ENCODE measurements around the gene HSPA9. TPM values are rescaled to one million over a fixed set of nuclear protein-coding genes. Genes with fewer than 3 reads are reported as not detected.

HSPA9 gene
- total and polyA plus RNA-seq, 2 of the 8 experiments (the other 6 are each of a cell fraction or from before 2014, with no cell fraction given), result 191 to 395 TPM

GRCh38 chr5:138604176-138604785, 29.1 kb upstream of the HSPA9 start:
- H2BK15ac ChIP-seq (ENCODE audit: low read length), result no peak overlapping the region
- H2AFZ ChIP-seq (ENCODE audit: low read length), result no peak overlapping the region
- H4K5ac ChIP-seq (ENCODE audit: insufficient read length, low read depth, low read length), result no peak overlapping the region
- H2BK12ac ChIP-seq (ENCODE audit: low read depth, low read length), result no peak overlapping the region
- H3K36me3 ChIP-seq (ENCODE audit: control insufficient read depth in 2 of 4, insufficient read depth in 4 of 4, low read length in 3 of 4), result no peaks in the 10 kb centered on the region
- no peak overlapping the region for H4K8ac ChIP-seq (ENCODE audit: extremely low read depth, insufficient read depth, low read length)
- H2BK120ac ChIP-seq (replicated peaks; ENCODE audit: low read depth, low read length), result no peak overlapping the region
- ChIA-PET POLR2A (ENCODE audit: partially characterized antibody) (interaction anchor here (2.4 kb wide), 1 partner anchor 28 kb away, joined by 9 read pairs; the partner anchor contains the start of gene HSPA9), CTCF (ENCODE audit: partially characterized antibody) (interaction anchor here (0.6 to 5.6 kb wide), 6 partner anchors 9 to 103 kb away, joined by 3 to 60 read pairs (median 12); no protein-coding TSS in a partner anchor)
- no peak overlapping the region for H3K4me2 ChIP-seq (ENCODE audit: insufficient read depth in 1 of 2, low read depth in 2 of 2, low read length in 2 of 2)
- no peak overlapping the region for H2BK5ac ChIP-seq (ENCODE audit: low read depth, low read length)
- H3K18ac ChIP-seq (ENCODE audit: extremely low read depth, low read length), result no peak overlapping the region
- no peaks in the 10 kb centered on the region for H3K79me2 ChIP-seq (ENCODE audit: control insufficient read depth in 1 of 2, insufficient read depth in 2 of 2, low read length in 2 of 2)
- H2AK5ac ChIP-seq (ENCODE audit: low read depth, low read length), result no peak overlapping the region
- 93% methylated on average over 10 of the region's 10 CpGs; no CpG with 5 or more reads in 1 of the 2 experiments for WGBS, 2 experiments (ENCODE audit: extremely low coverage in 1 of 2, insufficient coverage in 1 of 2, insufficient read length in 1 of 2, insufficient replicate concordance in 2 of 2, low coverage in 1 of 2, low lambda C conversion rate in 2 of 2, missing lambda C conversion rate in 1 of 2)
- H3K56ac ChIP-seq (replicated peaks; ENCODE audit: insufficient read length, low read depth, low read length), result no peak overlapping the region
- FAIRE-seq (no peak), DNase-seq (ENCODE audit: low read depth in 1 of 2, low spot score in 2 of 2) (no peak)
- no peak overlapping the region for H4K91ac ChIP-seq (replicated peaks; ENCODE audit: insufficient read length, low read length)
- no peak overlapping the region for H3K4ac ChIP-seq (replicated peaks; ENCODE audit: insufficient read length, low read depth, low read length)
- no peak overlapping the region for H2BK20ac ChIP-seq (ENCODE audit: low read length)
- H3K27ac ChIP-seq (ENCODE audit: low read depth, low read length), result no peak overlapping the region
- no peaks in the 10 kb centered on the region for H3K27me3 ChIP-seq (replicated peaks in 1 of 4; ENCODE audit: control insufficient read depth in 3 of 4, extremely low read depth in 1 of 4, insufficient read depth in 3 of 4, low read length in 3 of 4)
- H4K20me1 ChIP-seq (replicated peaks in 1 of 2; ENCODE audit: control insufficient read depth in 1 of 2, insufficient read depth in 2 of 2, low read length in 2 of 2), result no peaks in the 10 kb centered on the region
- no peaks in the 10 kb centered on the region for H3K23me2 ChIP-seq (ENCODE audit: low read depth, low read length)
- H3K9ac ChIP-seq (replicated peaks in 1 of 4; ENCODE audit: extremely low read depth in 1 of 4, low read depth in 3 of 4, low read length in 3 of 4), result no peak overlapping the region
- no peaks in the 10 kb centered on the region for H3K9me3 ChIP-seq (ENCODE audit: insufficient read depth in 2 of 2, low read depth in 1 of 2, low read length in 1 of 2)
- no peaks in the 10 kb centered on the region; a peak in 1 of 7 replicates for H3K4me1 ChIP-seq (replicated peaks in 1 of 4; ENCODE audit: control insufficient read depth in 3 of 4, insufficient read depth in 4 of 4, low read length in 3 of 4)
- no peak overlapping the region for H3K23ac ChIP-seq (ENCODE audit: insufficient read length)
- no peak overlapping the region for H3K14ac ChIP-seq (ENCODE audit: insufficient read length)
- no peaks in the 10 kb centered on the region for H3K79me1 ChIP-seq (ENCODE audit: low read depth, low read length)
- no peak overlapping the region for H3K4me3 ChIP-seq (ENCODE audit: extremely low read depth in 1 of 4, insufficient read depth in 2 of 4, low read depth in 3 of 4, low read length in 4 of 4)
- TF ChIP-seq SUZ12 (IDR thresholded peaks at IDR 0.05; ENCODE audit: low read length) (no peak), CBX8 (IDR thresholded peaks at IDR 0.05; ENCODE audit: borderline replicate concordance, low read depth, low read length) (no peak), ASH2L (IDR thresholded peaks at IDR 0.05; ENCODE audit: low read length) (no peak), POLR2A (IDR thresholded peaks at IDR 0.05; ENCODE audit: control extremely low read depth in 1 of 2, low read depth in 2 of 2, low read length in 2 of 2) (no peak), SIX5 (IDR thresholded peaks at IDR 0.05; ENCODE audit: low read depth, low read length) (no peak), CREB1 (IDR thresholded peaks at IDR 0.05) (no peak), SP2 (IDR thresholded peaks at IDR 0.05; ENCODE audit: low read length) (no peak), TEAD4 (IDR thresholded peaks at IDR 0.05; ENCODE audit: low read depth, low read length) (no peak), YY1 (IDR thresholded peaks at IDR 0.05; ENCODE audit: low read depth, low read length) (no peak), TAF1 (IDR thresholded peaks at IDR 0.05; ENCODE audit: low read depth, low read length) (no peak), SP4 (IDR thresholded peaks at IDR 0.05; ENCODE audit: low read length) (no peak), JUND (IDR thresholded peaks at IDR 0.05; ENCODE audit: low read length) (no peak), POLR2AphosphoS5 (IDR thresholded peaks at IDR 0.05; ENCODE audit: low read depth, low read length) (no peak), RFX5 (IDR thresholded peaks at IDR 0.05; ENCODE audit: borderline replicate concordance, low read depth, low read length) (no peak), GTF2F1 (IDR thresholded peaks at IDR 0.05; ENCODE audit: borderline replicate concordance, low read depth, low read length) (no peak), EZH2 (IDR thresholded peaks at IDR 0.05; ENCODE audit: low read depth, low read length, severe bottlenecking) (no peak)
